ENCODE data around the gene NFKBIL1. TPM values are rescaled to one million over a fixed set of nuclear protein-coding genes. Genes with fewer than 3 reads are reported as not detected.
"Not testable (repeated sequence)": the region's sequence is repeated elsewhere in the genome, so short reads cannot be mapped to it uniquely, and the experiment has no call there.

The NFKBIL1 gene
- total RNA-seq, 4 donors from 2014 or later = 25.2 to 44.4 (median 28.5) TPM

DNA sequence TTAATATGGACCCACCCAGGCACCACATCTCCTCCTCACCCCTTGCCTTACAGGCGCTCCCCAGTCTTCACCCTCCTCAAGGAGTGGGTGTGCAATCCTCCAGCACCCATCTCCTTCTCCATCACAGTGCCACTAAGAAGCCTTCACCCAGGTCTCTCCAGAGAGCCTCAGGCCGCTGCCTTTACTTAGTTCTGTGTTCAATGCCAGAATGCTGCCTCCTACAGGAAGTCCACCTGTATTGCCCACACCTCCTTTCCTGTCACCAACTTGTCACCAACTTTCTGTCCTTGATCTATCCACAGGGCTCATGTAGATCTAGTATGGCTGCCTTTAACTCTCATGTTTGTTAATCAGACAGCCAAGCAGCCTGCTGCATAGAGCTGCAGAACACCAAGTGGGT lies 38.1 kb downstream of the NFKBIL1 start:
- peak in 1 of 2 donors; percentile 74 for DNase-seq (ENCODE audit: low spot score in 2 of 2)
- no peak overlapping the region for H3K4me3 ChIP-seq (ENCODE audit: low read depth, poor library complexity, severe bottlenecking)
- TF ChIP-seq, protein P1, sequence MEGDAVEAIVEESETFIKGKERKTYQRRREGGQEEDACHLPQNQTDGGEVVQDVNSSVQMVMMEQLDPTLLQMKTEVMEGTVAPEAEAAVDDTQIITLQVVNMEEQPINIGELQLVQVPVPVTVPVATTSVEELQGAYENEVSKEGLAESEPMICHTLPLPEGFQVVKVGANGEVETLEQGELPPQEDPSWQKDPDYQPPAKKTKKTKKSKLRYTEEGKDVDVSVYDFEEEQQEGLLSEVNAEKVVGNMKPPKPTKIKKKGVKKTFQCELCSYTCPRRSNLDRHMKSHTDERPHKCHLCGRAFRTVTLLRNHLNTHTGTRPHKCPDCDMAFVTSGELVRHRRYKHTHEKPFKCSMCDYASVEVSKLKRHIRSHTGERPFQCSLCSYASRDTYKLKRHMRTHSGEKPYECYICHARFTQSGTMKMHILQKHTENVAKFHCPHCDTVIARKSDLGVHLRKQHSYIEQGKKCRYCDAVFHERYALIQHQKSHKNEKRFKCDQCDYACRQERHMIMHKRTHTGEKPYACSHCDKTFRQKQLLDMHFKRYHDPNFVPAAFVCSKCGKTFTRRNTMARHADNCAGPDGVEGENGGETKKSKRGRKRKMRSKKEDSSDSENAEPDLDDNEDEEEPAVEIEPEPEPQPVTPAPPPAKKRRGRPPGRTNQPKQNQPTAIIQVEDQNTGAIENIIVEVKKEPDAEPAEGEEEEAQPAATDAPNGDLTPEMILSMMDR (IDR thresholded peaks at IDR 0.05) = no peak
- no peak for TF ChIP-seq POLR2A (IDR thresholded peaks at IDR 0.05)
- intact Hi-C loops (cut with DNase I; ENCODE audit: low total_unique reads) = no loop called here
- 68 to 73% methylated on average over 2 of the region's 2 CpGs for WGBS, 2 donors

DNA sequence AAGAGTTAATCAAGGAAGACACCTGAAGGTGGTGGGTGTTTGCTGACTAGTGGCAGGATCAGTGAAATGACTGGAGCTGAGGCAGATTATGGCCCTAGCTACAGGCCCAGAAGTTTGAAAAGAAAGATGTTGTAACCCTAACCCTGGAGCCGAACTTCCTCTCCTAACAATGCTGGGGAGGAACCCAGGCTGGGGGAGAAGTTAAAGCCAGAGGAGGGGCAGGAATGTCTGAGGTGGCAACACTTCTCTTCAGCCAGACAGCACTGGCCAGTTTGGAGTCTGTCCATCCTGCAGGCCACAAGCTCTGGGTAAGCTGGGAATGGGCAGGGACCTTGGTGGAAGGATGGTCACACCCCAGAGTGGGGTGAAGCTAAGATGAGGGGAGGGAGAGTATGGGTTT lies 38.6 kb downstream of the NFKBIL1 start, which contains the start of gene LST1:
TSS of gene LST1 (plus strand) at position 270 of the 400 bp plus-strand sequence. CDS start 1,023 bp downstream, outside the sequence.
- intact Hi-C loops (cut with DNase I; ENCODE audit: low total_unique reads) = no loop called here
- peak in 1 of 2 donors; percentile 77 for DNase-seq (ENCODE audit: low spot score in 2 of 2)
- no peak for TF ChIP-seq POLR2A (IDR thresholded peaks at IDR 0.05)
- TF ChIP-seq, protein P1 (IDR thresholded peaks at IDR 0.05) = no peak
- WGBS, 2 donors = 47 to 80% methylated on average over 1 of the region's 1 CpG
- H3K4me3 ChIP-seq (ENCODE audit: low read depth, poor library complexity, severe bottlenecking) = no peak within 1 kb of the TSS

DNA sequence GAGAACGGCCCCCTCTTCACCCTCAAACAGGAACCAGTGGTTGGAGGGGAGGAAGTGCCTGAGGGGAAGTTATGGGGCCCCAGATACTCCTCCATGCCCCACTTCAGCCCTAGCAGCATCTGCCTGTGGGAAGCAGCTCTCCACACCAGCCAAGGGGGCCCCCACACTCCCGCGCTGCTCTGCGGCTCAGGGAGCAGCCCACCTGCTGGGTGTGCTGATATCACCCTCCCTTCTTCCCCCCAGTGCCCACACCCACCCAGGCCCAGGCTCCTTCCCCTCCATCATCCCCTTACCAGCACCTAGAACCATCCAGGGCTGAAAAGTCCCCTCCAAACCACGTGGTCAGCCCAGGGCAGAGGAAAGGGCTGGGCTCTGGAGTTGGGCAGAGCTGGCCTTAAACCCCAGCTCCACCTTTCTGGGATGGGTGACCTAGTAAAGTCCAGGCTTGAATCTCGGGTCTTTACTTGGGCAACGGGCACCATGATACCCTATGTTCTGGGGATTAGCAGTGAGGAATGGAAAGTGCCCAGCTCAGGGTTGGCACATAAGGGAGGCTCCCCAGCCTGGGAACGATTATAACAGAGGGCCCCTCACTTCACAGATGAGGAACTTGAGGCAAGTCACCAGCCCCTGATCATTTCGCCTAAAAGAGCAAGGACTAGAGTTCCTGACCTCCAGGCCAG lies 39.3 kb downstream of the NFKBIL1 start:
- no peak overlapping the region for H3K4me3 ChIP-seq (ENCODE audit: low read depth, poor library complexity, severe bottlenecking)
- peak in 1 of 2 donors; percentile 77 for DNase-seq (ENCODE audit: low spot score in 2 of 2)
- 53 to 61% methylated on average over 9 of the region's 9 CpGs for WGBS, 2 donors
- intact Hi-C loops (cut with DNase I; ENCODE audit: low total_unique reads) = no loop called here
- TF ChIP-seq, protein P1 (IDR thresholded peaks at IDR 0.05) = no peak
- no peak for TF ChIP-seq POLR2A (IDR thresholded peaks at IDR 0.05)

DNA sequence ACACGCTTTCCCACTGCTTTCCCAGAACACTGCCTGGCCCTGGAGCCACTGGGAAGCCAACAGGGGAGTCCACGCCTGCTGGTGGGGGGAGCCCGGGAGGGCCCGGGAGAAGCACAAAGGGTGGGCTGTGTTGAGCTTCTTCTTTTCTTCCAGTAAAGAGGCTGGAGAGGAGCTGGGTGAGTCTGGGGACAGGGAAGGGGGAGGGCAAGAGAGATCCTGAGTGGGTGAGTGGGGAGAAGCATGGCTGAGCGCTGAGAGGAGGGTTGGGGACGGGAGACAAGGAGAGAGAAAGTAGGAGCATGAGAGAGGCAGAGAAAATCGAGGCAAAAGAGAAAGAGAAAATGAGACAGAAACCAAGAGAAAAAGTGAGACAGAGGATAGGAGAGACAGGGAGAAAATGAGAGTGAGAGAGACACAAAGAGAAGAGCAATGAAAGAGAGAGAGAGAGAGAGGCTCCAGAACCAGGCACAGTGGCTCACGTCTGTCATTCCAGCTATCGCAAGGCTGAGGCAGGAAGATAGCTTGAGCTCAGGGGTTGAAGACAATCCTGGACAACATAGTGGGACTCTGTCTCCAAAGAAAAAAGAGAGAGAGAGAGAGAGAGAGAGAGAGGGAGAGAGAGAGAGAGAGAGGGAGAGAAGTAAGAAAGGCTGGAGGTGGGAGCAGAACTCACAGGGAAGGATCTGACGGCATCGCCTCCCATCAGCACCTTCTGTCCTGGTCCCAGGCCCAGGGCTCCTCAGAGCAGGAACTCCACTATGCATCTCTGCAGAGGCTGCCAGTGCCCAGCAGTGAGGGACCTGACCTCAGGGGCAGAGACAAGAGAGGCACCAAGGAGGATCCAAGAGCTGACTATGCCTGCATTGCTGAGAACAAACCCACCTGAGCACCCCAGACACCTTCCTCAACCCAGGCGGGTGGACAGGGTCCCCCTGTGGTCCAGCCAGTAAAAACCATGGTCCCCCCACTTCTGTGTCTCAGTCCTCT lies 40.7 kb downstream of the NFKBIL1 start:
- no peak overlapping the region for H3K4me3 ChIP-seq (ENCODE audit: low read depth, poor library complexity, severe bottlenecking)

DNA sequence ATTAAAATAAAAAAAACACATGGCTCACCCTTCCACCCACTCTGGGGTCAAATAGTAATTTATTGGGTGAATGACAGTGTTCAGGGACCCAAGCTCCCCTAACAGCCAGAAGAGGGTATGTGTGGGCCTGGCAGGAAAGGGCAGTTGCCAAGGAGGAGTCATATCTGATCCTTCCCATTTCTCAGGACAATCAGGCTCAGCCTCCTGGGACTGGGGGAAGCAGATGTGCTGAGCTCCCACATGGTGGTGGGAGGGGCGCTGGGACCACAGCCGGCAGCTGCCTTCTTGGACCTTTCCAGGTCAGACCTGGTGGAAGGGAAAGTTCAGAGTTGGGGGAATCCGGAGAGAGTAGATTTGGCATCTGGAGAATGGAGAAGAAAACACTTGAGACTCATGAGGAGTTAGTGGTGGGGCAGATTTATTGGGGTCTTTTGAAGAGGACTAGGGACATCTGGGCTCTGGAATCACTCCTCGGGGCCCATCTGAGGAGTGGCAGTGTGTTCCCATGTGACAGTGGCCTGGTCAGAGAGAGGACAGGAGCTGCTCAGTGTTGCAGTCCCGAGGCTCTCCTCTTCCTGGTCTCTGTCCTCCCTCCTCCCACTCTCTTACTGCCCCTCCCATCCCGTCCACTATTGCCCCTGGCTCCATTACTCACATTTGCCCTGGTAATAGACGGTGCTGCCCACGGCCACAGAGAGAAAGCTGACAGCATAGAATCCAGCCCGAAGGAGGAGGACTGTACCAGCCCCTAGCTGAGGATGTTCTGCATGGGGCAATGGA lies 41.7 kb downstream of the NFKBIL1 start:
- WGBS, 2 donors = 47 to 52% methylated on average over 9 of the region's 9 CpGs
- intact Hi-C loops (cut with DNase I; ENCODE audit: low total_unique reads) = no loop called here
- no peak overlapping the region for H3K4me3 ChIP-seq (ENCODE audit: low read depth, poor library complexity, severe bottlenecking)
- TF ChIP-seq, protein P1 (IDR thresholded peaks at IDR 0.05) = no peak
- TF ChIP-seq POLR2A (IDR thresholded peaks at IDR 0.05) = no peak
- DNase-seq (ENCODE audit: low spot score in 2 of 2) = no peak

More for the DNA sequence above, 40.7 kb downstream of the NFKBIL1 start:
- no peak for DNase-seq (ENCODE audit: low spot score in 2 of 2)
- intact Hi-C loops (cut with DNase I; ENCODE audit: low total_unique reads) = no loop called here
- 66 to 74% methylated on average over 12 of the region's 12 CpGs for WGBS, 2 donors
- TF ChIP-seq, protein P1 (IDR thresholded peaks at IDR 0.05) = no peak
- no peak for TF ChIP-seq POLR2A (IDR thresholded peaks at IDR 0.05)

DNA sequence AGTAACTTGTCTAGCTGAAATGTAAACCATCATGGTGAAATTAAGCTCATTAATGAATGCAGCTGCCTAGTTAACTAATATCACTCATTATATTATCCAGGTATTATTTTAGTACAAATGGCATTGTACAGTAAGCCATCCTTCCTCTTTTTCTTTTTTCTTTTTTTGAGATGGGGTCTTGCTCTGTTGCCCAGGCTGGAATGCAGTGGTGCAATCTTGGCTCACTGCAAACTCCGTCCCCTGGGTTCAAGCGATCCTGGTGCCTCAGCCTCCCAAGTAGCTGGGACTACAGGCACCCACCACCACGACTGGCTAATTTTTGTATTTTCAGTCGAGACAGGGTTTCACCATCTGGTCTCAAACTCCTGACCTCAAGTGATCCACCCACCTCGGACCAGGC lies 43.3 kb downstream of the NFKBIL1 start:
- DNase-seq (ENCODE audit: low spot score in 2 of 2); intact Hi-C loops (cut with DNase I; ENCODE audit: low total_unique reads); H3K4me3 ChIP-seq (ENCODE audit: low read depth, poor library complexity, severe bottlenecking): not testable (repeated sequence)
- WGBS, 2 donors = 82 to 93% methylated on average over 5 of the region's 5 CpGs
